GM18870 (cell line): ENCODE results near the gene WSB1.

ENCODE experiments used
- ATAC-seq: cut with Tn5 transposase; IDR thresholded peaks from one replicate; pipeline ENCODE4 v1.9.1; 2021; ENCODE audit warnings: moderate library complexity; ENCODE audit not compliant: unreplicated experiment

Gene WSB1

DNA sequence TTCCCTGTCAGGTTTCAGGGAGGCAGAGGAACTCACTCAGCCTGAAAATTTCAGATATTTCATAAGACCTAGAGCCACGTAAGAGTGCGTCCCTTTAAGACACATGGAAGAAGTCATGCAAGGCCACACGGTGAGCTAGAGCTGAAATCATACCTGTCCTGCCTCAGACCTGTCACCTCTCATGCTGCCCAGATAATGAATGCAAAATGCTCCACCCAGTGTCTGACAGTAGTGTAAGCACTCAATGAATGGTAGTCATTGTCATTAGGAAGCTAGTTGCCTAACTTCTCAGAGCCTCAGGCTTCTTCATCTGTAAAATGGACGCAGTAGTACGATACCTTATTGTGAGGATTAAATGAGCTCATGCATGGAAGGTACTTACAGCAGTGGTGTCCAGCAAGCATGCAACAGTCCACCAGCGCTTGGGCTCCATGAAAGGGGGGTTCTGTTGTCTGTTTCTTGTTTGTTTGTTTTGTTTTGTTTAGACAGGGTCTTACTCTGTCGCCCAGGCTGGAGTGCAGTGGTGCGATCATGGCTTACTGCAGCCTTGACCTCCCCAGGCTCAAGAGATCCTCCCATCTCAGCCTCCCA, 60.7 kb downstream of the WSB1 start:
- ATAC-seq: no peak

DNA sequence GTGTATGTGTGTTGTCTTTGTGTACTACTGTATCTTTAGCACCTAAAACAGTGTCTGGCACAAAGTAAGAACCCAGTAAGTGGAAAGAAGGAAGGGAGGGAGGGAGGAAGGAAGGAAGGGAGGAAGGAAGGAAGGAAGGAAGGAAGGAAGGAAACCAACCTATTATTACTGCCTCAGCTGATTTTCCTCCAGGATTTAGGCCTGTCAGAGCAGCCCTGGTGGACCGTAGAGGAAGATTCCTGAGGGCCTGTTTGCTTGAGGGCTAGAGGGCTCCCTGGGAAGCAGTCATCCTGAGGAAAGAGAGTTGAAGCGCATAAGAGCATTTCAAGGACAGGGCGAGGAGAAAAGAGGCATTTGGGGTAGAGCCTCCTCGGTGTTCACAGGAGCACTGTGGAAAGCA, 61.5 kb downstream of the WSB1 start:
- no peak for ATAC-seq

- no peak for ATAC-seq
Measured at GRCh38 chr17:27356091-27356705, 62.3 kb downstream of the WSB1 start.

- no peak for ATAC-seq
Measured at GRCh38 chr17:27357236-27357635, 63.3 kb downstream of the WSB1 start.

- no peak for ATAC-seq
Measured at GRCh38 chr17:27360507-27360906, 66.6 kb downstream of the WSB1 start.

DNA sequence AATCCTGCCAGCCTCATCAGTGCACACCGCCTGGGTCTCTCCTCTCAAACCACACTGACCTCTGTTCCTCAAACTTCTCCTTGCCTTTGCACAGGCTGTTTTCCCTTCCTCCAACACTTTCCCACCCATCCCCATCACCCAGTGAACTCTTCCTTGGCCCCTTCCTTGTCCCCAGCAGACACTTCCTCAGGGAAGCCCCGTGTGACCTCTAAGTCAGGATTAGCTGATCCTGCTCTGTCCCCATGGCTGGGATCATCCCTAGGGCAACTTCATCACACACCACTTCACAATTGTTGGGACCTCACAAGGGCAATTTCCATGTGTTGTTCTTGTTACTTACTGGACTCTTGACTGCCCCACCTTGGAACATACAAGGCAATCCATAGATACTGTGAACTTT, 67.8 kb downstream of the WSB1 start:
- ATAC-seq: no peak

DNA sequence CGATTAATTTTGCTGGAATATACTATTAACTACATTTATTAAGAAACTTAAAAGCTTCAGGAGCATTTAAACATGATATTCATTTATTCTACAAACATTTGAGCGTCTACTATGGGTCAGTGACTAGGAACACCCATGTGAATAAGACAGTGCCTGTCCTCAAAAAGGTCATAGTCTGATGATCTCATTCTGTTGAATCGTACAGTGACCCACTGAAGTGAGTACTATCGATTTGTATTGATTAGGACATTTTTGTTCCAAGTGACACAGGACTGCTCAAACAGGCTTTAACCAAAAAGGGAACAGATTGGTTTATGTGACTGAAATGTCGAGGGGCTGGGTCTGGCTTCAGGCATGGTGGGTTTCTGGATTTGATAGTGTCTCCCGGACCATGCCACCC, 68.6 kb downstream of the WSB1 start:
- ATAC-seq: no peak

GRCh38 chr17:27362909-27363308, 69.0 kb downstream of the WSB1 start:
- ATAC-seq: no peak

- ATAC-seq: no peak
Measured at GRCh38 chr17:27363326-27363725, 69.4 kb downstream of the WSB1 start.
